Natural killer cell (primary cell): ENCODE results near the gene ACOT11. TPM values are rescaled to one million over a fixed set of nuclear protein-coding genes. Genes with fewer than 3 reads are reported as not detected.

Experiments used
- ATAC-seq, 3 donors: fragments of 150-1000 bp in 2 of 3; fragments of 200-7000 bp in 1 of 3; cut with Tn5 transposase; 1 replicate in 1 of 3; 2 replicates in 2 of 3; pipeline ENCODE4 v1.10.0; 2021; ENCODE audit warnings: mild to moderate bottlenecking in 2 of 3, moderate library complexity in 2 of 3
- DNase-seq, 2 donors: peaks; one replicate each; pipeline versions ENCODE4 v3.0.0 to v3.0.0-alpha.2; 2013 to 2021; ENCODE audit warnings: mixed read lengths in 1 of 2
- H3K27ac ChIP-seq: one replicate; pipeline ENCODE4 v1.5.1; 2013; ENCODE audit warnings: mild to moderate bottlenecking, low read length
- H3K27me3 ChIP-seq: one replicate; pipeline ENCODE4 v1.6.1; 2013; ENCODE audit warnings: low read length; ENCODE audit not compliant: control insufficient read depth, insufficient read depth
- H3K36me3 ChIP-seq: one replicate; pipeline ENCODE4 v1.6.1; 2013; ENCODE audit warnings: low read length; ENCODE audit not compliant: control insufficient read depth, insufficient read depth
- H3K4me1 ChIP-seq: one replicate; pipeline ENCODE4 v1.6.1; 2013; ENCODE audit warnings: low read length; ENCODE audit not compliant: control insufficient read depth, insufficient read depth
- H3K4me3 ChIP-seq: one replicate; pipeline ENCODE4 v1.5.1; 2013; ENCODE audit warnings: low read length
- H3K9me3 ChIP-seq: one replicate; pipeline ENCODE4 v1.6.1; 2013; ENCODE audit warnings: low read length; ENCODE audit not compliant: control insufficient read depth, insufficient read depth
- H3K27ac Mint-ChIP-seq, 2 donors: one replicate each; pipeline ENCODE4 v1.8.0; 2022; ENCODE audit warnings: mild to moderate bottlenecking in 2 of 2, mixed read lengths in 2 of 2, moderate library complexity in 1 of 2
- H3K27me3 Mint-ChIP-seq, 2 donors: one replicate each; pipeline ENCODE4 v1.8.0; 2022; ENCODE audit warnings: low read depth in 2 of 2, mixed read lengths in 2 of 2
- H3K36me3 Mint-ChIP-seq: one replicate; pipeline ENCODE4 v1.8.0; 2022; ENCODE audit warnings: mixed read lengths
- H3K4me1 Mint-ChIP-seq, 2 donors: one replicate each; pipeline ENCODE4 v1.8.0; 2022; ENCODE audit warnings: mixed read lengths in 2 of 2
- H3K4me3 Mint-ChIP-seq: one replicate; pipeline ENCODE4 v1.8.0; 2022; ENCODE audit warnings: mild to moderate bottlenecking, moderate library complexity, mixed read lengths
- H3K9me3 Mint-ChIP-seq, 2 donors: one replicate each; pipeline ENCODE4 v1.8.0; 2022; ENCODE audit warnings: mixed read lengths in 2 of 2
- WGBS: methylation state at CpG from one replicate; pipeline ENCODE4 v1.1.7; 2013; ENCODE audit warnings: missing lambda C conversion rate; ENCODE audit not compliant: insufficient coverage; 5-methylcytosine and 5-hydroxymethylcytosine counted together
- intact Hi-C: fragments of 100-400 bp; cut with micrococcal nuclease; formaldehyde crosslinking; loops from one replicate; pipeline ENCODE4 v1.14.2; 2022
- total RNA-seq, 4 donors: library from RNA; stranded (reverse); fragments of 120-200 nt in 1 of 4; gene quantifications; one replicate each; pipeline versions ENCODE4 v1.2.3 to v1.2.4, GENCODE V29; 2013 to 2022
- TF ChIP-seq, protein P1 (sequence below): fragments of 200-600 bp; IDR thresholded peaks from one replicate; pipeline ENCODE4 v1.8.0; 2022; ENCODE audit warnings: antibody characterized with exemption

The ACOT11 gene
- total RNA-seq, 3 donors from 2014 or later (not counting 1 experiment from before 2014, with no cell fraction given): 0.61 to 1.2 (median 0.85) TPM

DNA sequence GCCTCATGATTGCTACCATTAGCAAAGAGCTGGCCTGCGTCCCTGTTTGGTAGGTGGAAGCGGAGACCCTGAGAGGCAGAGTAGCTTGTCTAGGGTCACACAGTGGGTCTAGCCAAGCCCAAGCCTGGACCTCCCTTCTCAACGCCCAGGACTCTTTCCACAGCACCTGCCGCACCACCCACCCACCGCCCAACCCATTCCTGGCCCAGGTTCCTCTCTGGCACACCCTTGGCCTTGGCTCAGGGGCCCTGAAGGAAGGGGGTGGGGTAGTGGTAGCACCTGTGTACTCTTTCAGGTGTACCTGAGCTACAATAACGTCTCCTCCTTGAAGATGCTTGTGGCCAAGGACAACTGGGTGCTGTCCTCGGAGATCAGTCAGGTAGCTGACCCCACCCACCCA, 56.0 kb downstream of the ACOT11 start:
- no peak overlapping the region for H3K4me3 Mint-ChIP-seq

DNA sequence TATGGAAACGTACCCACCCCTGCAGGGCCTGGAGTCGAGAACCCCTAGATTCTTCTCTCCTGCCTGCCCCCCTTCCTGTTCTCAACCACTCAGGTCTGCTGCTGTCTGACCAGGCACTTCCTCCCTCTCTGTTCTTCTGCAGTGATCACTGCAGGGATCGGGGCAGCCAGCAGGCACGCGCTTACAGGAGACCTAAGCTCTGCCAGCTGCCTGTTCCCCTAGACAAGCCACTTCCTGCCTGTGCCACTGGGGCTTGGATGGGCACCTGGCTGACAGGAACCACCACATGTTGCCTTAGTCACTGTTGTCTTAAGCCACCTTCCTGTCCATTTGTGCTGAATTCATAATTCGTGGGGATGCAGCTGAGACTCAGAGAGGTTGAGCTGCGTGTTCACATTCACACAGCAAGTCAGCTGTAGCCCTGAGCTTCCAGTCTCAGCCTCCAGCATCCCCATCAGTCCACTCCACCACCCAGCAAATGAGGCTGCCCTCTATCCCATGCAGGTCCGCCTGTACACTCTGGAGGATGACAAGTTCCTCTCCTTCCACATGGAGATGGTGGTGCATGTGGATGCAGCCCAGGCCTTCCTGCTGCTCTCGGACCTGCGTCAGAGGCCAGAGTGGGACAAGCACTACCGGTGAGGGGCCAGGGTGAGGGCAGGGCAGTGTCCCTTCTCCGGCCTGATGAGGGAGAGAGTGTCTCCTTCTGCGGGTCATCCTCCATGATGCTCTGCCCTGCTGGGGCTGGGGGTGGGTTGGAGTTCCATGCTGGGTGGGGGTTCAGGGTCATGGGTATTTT, 56.7 kb downstream of the ACOT11 start:
- Histone ChIP-seq H3K4me1 (peaks cover 8% of the 10 kb centered on the region), H3K4me3 (no peak overlapping the region), H3K27me3 (no peaks in the 10 kb centered on the region), H3K27ac (no peak overlapping the region), H3K9me3 (no peaks in the 10 kb centered on the region), H3K36me3 (no peaks in the 10 kb centered on the region)
- H3K27me3 Mint-ChIP-seq: no peaks in the 10 kb centered on the region
- peak in 1 of 3 donors; percentile 58 for ATAC-seq
- TF ChIP-seq, protein P1, sequence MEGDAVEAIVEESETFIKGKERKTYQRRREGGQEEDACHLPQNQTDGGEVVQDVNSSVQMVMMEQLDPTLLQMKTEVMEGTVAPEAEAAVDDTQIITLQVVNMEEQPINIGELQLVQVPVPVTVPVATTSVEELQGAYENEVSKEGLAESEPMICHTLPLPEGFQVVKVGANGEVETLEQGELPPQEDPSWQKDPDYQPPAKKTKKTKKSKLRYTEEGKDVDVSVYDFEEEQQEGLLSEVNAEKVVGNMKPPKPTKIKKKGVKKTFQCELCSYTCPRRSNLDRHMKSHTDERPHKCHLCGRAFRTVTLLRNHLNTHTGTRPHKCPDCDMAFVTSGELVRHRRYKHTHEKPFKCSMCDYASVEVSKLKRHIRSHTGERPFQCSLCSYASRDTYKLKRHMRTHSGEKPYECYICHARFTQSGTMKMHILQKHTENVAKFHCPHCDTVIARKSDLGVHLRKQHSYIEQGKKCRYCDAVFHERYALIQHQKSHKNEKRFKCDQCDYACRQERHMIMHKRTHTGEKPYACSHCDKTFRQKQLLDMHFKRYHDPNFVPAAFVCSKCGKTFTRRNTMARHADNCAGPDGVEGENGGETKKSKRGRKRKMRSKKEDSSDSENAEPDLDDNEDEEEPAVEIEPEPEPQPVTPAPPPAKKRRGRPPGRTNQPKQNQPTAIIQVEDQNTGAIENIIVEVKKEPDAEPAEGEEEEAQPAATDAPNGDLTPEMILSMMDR: no peak
- no peaks in the 10 kb centered on the region for H3K36me3 Mint-ChIP-seq
- intact Hi-C loops: no loop called here
- no peak overlapping the region for H3K4me3 Mint-ChIP-seq
- WGBS: 44% methylated on average over 13 of the region's 13 CpGs
- H3K4me1 Mint-ChIP-seq: peaks cover 9 to 11% of the 10 kb centered on the region in 2 donors
- H3K9me3 Mint-ChIP-seq: no peaks in the 10 kb centered on the region
- DNase-seq: peak in 1 of 2 donors; percentile 54
- H3K27ac Mint-ChIP-seq: peak overlapping the region in 1 of 2 donors; percentile 19

More for the DNA sequence above, 56.0 kb downstream of the ACOT11 start:
- H3K9me3 ChIP-seq: no peaks in the 10 kb centered on the region
- intact Hi-C loops: no loop called here
- peaks cover 8% of the 10 kb centered on the region for H3K4me1 ChIP-seq
- DNase-seq: no peak
- no peaks in the 10 kb centered on the region for H3K36me3 Mint-ChIP-seq
- H3K27me3 Mint-ChIP-seq: no peaks in the 10 kb centered on the region
- no peaks in the 10 kb centered on the region for H3K9me3 Mint-ChIP-seq
- ATAC-seq: no peak
- no peak overlapping the region for H3K27ac ChIP-seq
- whole genome bisulfite sequencing: 61% methylated on average over 7 of the region's 7 CpGs
- peaks cover 9 to 11% of the 10 kb centered on the region in 2 donors for H3K4me1 Mint-ChIP-seq
- H3K27me3 ChIP-seq: no peaks in the 10 kb centered on the region
- TF ChIP-seq, protein P1: no peak
- no peaks in the 10 kb centered on the region for H3K36me3 ChIP-seq
- no peak overlapping the region for H3K27ac Mint-ChIP-seq
- H3K4me3 ChIP-seq: no peak overlapping the region

DNA sequence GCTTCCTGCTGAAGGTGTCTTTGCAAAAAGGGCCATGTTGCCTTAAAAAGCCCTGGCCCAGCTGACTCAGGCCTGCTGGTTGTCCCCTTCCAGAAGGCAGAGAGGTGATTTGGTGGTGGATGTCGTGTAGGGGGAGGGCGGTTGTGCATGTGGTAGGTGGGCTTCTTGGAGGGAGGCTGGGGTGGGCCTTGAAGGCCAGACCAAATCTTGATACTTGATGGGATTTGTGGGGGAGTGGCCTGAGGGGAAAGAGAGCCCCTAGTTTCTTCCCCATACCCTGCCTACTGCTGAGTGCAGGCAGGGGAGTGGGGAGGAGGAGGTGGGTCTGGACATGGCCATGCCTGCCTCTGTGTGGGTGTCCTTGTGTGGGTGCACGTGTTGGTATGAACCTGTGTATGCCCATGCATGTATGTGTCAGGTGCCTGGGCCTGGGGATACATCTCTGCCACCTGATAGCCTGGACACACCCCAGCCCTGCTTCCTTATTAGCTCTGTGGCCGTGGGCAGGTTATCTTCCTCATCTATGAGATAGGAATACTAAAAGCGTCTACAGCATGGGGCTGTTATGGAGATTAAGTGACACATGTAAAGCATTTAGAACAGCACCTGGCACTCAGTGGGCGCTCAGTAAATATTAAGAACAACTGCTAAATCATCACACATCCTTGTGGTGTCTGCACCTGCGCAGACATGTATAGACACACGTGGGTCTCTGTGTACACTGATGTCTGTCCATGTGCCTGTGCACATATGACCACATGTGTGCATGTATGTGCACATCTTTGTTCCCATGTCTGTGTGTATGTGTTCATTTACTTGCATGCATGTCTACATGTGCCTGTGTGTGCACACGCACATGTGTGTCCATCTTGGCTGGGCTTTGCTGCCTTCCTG, 58.3 kb downstream of the ACOT11 start:
- no peaks in the 10 kb centered on the region for H3K36me3 Mint-ChIP-seq
- ATAC-seq: no peak
- peaks cover 8% of the 10 kb centered on the region for H3K4me1 ChIP-seq
- H3K9me3 Mint-ChIP-seq: no peaks in the 10 kb centered on the region
- no peaks in the 10 kb centered on the region for H3K27me3 ChIP-seq
- no peaks in the 10 kb centered on the region for H3K27me3 Mint-ChIP-seq
- TF ChIP-seq, protein P1: no peak
- no peak overlapping the region for H3K4me3 ChIP-seq
- no peak overlapping the region for H3K27ac Mint-ChIP-seq
- no peak for DNase-seq
- intact Hi-C loops: no loop called here
- no peaks in the 10 kb centered on the region for H3K9me3 ChIP-seq
- WGBS: 75% methylated on average over 8 of the region's 9 CpGs
- no peaks in the 10 kb centered on the region for H3K36me3 ChIP-seq
- H3K4me1 Mint-ChIP-seq: peaks cover 9 to 11% of the 10 kb centered on the region in 2 donors
- H3K27ac ChIP-seq: no peak overlapping the region
- no peak overlapping the region for H3K4me3 Mint-ChIP-seq
